Keratinocyte (primary cell): ENCODE measurements around the gene KAT2B. TPM values are rescaled to one million over a fixed set of nuclear protein-coding genes. Genes with fewer than 3 reads are reported as not detected.

Source experiments
- DNase-seq: peaks from one replicate; pipeline ENCODE4 v3.0.0-alpha.2; 2011; ENCODE audit warnings: low read depth, missing footprints, low spot score
- FAIRE-seq: peaks from 2 replicates; lab custom pipeline; 2011; peaks lifted over from hg19 to GRCh38; lab: Jason Lieb, UNC
- H2AFZ ChIP-seq: 2 replicates; pipeline ENCODE4 v1.6.0; 2012; ENCODE audit warnings: low read length, control low read depth, inconsistent platforms; ENCODE audit not compliant: control insufficient read depth
- H3K27ac ChIP-seq: 2 replicates; pipeline ENCODE4 v1.5.1; 2011; ENCODE audit warnings: low read length; ENCODE audit not compliant: control insufficient read depth, insufficient read depth
- H3K27me3 ChIP-seq: 3 replicates; pipeline ENCODE4 v1.6.0; 2011; ENCODE audit warnings: low read length; ENCODE audit not compliant: control insufficient read depth, insufficient read depth; ENCODE audit errors: extremely low read depth
- H3K36me3 ChIP-seq, 2 experiments: 2 replicates in 1 of 2; 3 replicates in 1 of 2; pipeline ENCODE4 v1.5.1; 2011; ENCODE audit warnings: low read length in 2 of 2, mild to moderate bottlenecking in 1 of 2; ENCODE audit not compliant: control insufficient read depth in 2 of 2, insufficient read depth in 2 of 2; ENCODE audit errors: extremely low read depth in 1 of 2
- H3K4me1 ChIP-seq: 3 replicates; pipeline ENCODE4 v1.5.1; 2011; ENCODE audit warnings: low read length; ENCODE audit not compliant: control insufficient read depth, insufficient read depth; ENCODE audit errors: extremely low read depth
- H3K4me2 ChIP-seq: 3 replicates; pipeline ENCODE4 v1.6.0; 2011; ENCODE audit warnings: low read depth, low read length; ENCODE audit not compliant: control insufficient read depth, insufficient read depth; ENCODE audit errors: extremely low read depth
- H3K4me3 ChIP-seq, 3 experiments: fragments of 200-600 bp in 1 of 3; sonication (generic) in 1 of 3; 2 replicates in 2 of 3; 3 replicates in 1 of 3; pipeline ENCODE4 v1.5.1; 2011 to 2016; ENCODE audit warnings: low read length in 3 of 3, mild to moderate bottlenecking in 3 of 3, control low read depth in 2 of 3, inconsistent platforms in 1 of 3, low read depth in 1 of 3, mixed read lengths in 1 of 3, mixed run types in 1 of 3, moderate library complexity in 1 of 3; ENCODE audit not compliant: control insufficient read depth in 2 of 3, insufficient read depth in 2 of 3; ENCODE audit errors: extremely low read depth in 1 of 3
- H3K79me2 ChIP-seq: 2 replicates; pipeline ENCODE4 v1.6.0; 2012; ENCODE audit warnings: low read length; ENCODE audit not compliant: control insufficient read depth, insufficient read depth
- H3K9ac ChIP-seq: 3 replicates; pipeline ENCODE4 v1.6.0; 2011; ENCODE audit warnings: low read length; ENCODE audit not compliant: control insufficient read depth, insufficient read depth; ENCODE audit errors: extremely low read depth
- H3K9me1 ChIP-seq: 3 replicates; pipeline ENCODE4 v1.6.0; 2011; ENCODE audit warnings: low read length; ENCODE audit not compliant: control insufficient read depth, insufficient read depth; ENCODE audit errors: extremely low read depth
- H3K9me3 ChIP-seq: 2 replicates; pipeline ENCODE4 v1.5.1; 2012; ENCODE audit warnings: low read depth, low read length; ENCODE audit not compliant: control insufficient read depth
- H4K20me1 ChIP-seq: 3 replicates; pipeline ENCODE4 v1.6.0; 2011; ENCODE audit warnings: low read length; ENCODE audit not compliant: control insufficient read depth, insufficient read depth; ENCODE audit errors: extremely low read depth
- EZH2 ChIP-seq: IDR thresholded peaks from one replicate; pipeline ENCODE4 v1.6.1; 2012; ENCODE audit warnings: inconsistent platforms, mild to moderate bottlenecking, low read length, moderate library complexity
- dilution Hi-C: fragments of 300-500 bp; cut with MboI; formaldehyde crosslinking; loops from one replicate; pipeline ENCODE4 v1.7.0; 2020; ENCODE audit warnings: low sequenced_read_pairs; ENCODE audit not compliant: extremely low pct_ligation_motif_present
- polyA plus RNA-seq, 5 experiments: library from polyadenylated mRNA; depleted of rRNA in 3 of 5; stranded (reverse) in 3 of 5; stranded (forward) in 1 of 5; unstranded in 1 of 5; fragments of >200 nt; gene quantifications; 1 replicate in 1 of 5; 2 replicates in 3 of 5; 3 replicates in 1 of 5; pipeline versions ENCODE4 v1.2.1 to v1.2.3, GENCODE V29; 2011 to 2012; ENCODE audit warnings: missing spikeins in 2 of 5, low read depth in 1 of 5, low replicate concordance in 1 of 5
- TF ChIP-seq, protein P1 (sequence below), 3 experiments: IDR thresholded peaks in 1 of 3; conservative IDR thresholded peaks in 1 of 3; optimal IDR thresholded peaks in 1 of 3; 2 replicates in 2 of 3; 3 replicates in 1 of 3; pipeline versions ENCODE3 to v1.5.1; 2011; ENCODE audit warnings: low read length in 3 of 3, mild to moderate bottlenecking in 3 of 3, moderate library complexity in 2 of 3, control low read depth in 1 of 3, inconsistent platforms in 1 of 3; ENCODE audit not compliant: insufficient read depth in 2 of 3; ENCODE audit errors: extremely low read depth in 1 of 3

The KAT2B gene
- polyA plus RNA-seq, 1 donor (not counting 4 experiments of a cell fraction or from before 2014, with no cell fraction given) = 4.6 TPM

- Histone ChIP-seq H3K9me3 (no peaks in the 10 kb centered on the region), H3K4me2 (no peak overlapping the region), H3K9me1 (no peaks in the 10 kb centered on the region), H3K9ac (no peak overlapping the region), H3K4me1 (peaks cover 5% of the 10 kb centered on the region), H3K79me2 (no peaks in the 10 kb centered on the region), H2AFZ (no peak overlapping the region), H3K36me3 (no peaks in the 10 kb centered on the region), H3K27me3 (no peaks in the 10 kb centered on the region), H4K20me1 (no peaks in the 10 kb centered on the region), H3K4me3 (no peak overlapping the region), H3K27ac (no peak overlapping the region)
- dilution Hi-C loops = no loop called here
- no peak for FAIRE-seq
- no peak for TF ChIP-seq EZH2
- TF ChIP-seq, protein P1, sequence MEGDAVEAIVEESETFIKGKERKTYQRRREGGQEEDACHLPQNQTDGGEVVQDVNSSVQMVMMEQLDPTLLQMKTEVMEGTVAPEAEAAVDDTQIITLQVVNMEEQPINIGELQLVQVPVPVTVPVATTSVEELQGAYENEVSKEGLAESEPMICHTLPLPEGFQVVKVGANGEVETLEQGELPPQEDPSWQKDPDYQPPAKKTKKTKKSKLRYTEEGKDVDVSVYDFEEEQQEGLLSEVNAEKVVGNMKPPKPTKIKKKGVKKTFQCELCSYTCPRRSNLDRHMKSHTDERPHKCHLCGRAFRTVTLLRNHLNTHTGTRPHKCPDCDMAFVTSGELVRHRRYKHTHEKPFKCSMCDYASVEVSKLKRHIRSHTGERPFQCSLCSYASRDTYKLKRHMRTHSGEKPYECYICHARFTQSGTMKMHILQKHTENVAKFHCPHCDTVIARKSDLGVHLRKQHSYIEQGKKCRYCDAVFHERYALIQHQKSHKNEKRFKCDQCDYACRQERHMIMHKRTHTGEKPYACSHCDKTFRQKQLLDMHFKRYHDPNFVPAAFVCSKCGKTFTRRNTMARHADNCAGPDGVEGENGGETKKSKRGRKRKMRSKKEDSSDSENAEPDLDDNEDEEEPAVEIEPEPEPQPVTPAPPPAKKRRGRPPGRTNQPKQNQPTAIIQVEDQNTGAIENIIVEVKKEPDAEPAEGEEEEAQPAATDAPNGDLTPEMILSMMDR (optimal IDR thresholded peaks at IDR 0.05 in 1 of 3, IDR thresholded peaks at IDR 0.05 in 1 of 3, conservative IDR thresholded peaks at IDR 0.05 in 1 of 3; ENCODE audit: extremely low read depth in 1 of 3, insufficient read depth in 2 of 3, low read length in 3 of 3) = no peak
- DNase-seq = no peak
Observed at GRCh38 chr3:20190991-20191390, 150.7 kb downstream of the KAT2B start.

- no peak overlapping the region for H2AFZ ChIP-seq
- H3K36me3 ChIP-seq = no peaks in the 10 kb centered on the region
- H3K4me3 ChIP-seq = no peak overlapping the region
- H3K9me3 ChIP-seq = no peaks in the 10 kb centered on the region
- no peak for FAIRE-seq
- H3K27ac ChIP-seq = no peak overlapping the region
- no peak overlapping the region for H3K4me2 ChIP-seq
- H3K4me1 ChIP-seq = peaks cover 3% of the 10 kb centered on the region
- no peaks in the 10 kb centered on the region for H3K9me1 ChIP-seq
- no peaks in the 10 kb centered on the region for H3K79me2 ChIP-seq
- no peaks in the 10 kb centered on the region for H4K20me1 ChIP-seq
- dilution Hi-C loops = no loop called here
- H3K9ac ChIP-seq = no peak overlapping the region
- DNase-seq = no peak
- TF ChIP-seq EZH2 = no peak
- TF ChIP-seq, protein P1 (optimal IDR thresholded peaks at IDR 0.05 in 1 of 3, IDR thresholded peaks at IDR 0.05 in 1 of 3, conservative IDR thresholded peaks at IDR 0.05 in 1 of 3; ENCODE audit: extremely low read depth in 1 of 3, insufficient read depth in 2 of 3, low read length in 3 of 3) = no peak
- no peaks in the 10 kb centered on the region for H3K27me3 ChIP-seq
Observed at GRCh38 chr3:20194793-20195460, 154.7 kb downstream of the KAT2B start.
